T follicular helper cell (primary cell): ENCODE results near the gene EIF2D.
"Not testable (repeated sequence)": the region's sequence is repeated elsewhere in the genome, so short reads cannot be mapped to it uniquely, and the experiment has no call there.

Experiments used
- DNase-seq: peaks from one replicate; pipeline ENCODE4 v3.0.0-alpha.2; 2020; ENCODE audit warnings: low read depth

The EIF2D gene

DNA sequence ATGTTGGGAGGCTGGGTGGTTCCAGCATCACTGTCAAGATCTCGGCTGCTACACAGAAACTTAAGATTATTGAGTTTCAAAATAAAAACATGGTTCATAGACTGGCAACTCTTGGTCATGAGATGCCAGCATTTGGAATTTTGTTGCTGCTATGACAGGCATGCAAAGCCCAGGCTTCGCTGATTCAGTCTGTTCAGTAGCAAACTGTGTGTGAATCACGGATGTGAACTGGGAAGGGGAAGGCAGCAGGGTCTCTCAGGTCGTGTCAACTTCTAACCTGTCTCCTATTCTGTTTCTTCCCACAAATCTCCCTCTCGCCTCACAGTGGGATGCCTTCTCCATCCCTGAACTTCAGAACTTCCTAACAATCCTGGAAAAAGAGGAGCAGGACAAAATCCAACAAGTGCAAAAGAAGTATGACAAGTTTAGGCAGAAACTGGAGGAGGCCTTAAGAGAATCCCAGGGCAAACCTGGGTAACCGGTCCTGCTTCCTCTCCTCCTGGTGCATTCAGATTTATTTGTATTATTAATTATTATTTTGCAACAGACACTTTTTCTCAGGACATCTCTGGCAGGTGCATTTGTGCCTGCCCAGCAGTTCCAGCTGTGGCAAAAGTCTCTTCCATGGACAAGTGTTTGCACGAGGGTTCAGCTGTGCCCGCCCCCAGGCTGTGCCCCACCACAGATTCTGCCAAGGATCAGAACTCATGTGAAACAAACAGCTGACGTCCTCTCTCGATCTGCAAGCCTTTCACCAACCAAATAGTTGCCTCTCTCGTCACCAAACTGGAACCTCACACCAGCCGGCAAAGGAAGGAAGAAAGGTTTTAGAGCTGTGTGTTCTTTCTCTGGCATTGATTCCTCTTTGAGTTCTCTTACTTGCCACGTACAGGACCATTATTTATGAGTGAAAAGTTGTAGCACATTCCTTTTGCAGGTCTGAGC lies 25.5 kb downstream of the EIF2D start:
- DNase-seq: no peak

- no peak for DNase-seq
Measured at GRCh38 chr1:206584683-206585082, 27.6 kb downstream of the EIF2D start.

DNA sequence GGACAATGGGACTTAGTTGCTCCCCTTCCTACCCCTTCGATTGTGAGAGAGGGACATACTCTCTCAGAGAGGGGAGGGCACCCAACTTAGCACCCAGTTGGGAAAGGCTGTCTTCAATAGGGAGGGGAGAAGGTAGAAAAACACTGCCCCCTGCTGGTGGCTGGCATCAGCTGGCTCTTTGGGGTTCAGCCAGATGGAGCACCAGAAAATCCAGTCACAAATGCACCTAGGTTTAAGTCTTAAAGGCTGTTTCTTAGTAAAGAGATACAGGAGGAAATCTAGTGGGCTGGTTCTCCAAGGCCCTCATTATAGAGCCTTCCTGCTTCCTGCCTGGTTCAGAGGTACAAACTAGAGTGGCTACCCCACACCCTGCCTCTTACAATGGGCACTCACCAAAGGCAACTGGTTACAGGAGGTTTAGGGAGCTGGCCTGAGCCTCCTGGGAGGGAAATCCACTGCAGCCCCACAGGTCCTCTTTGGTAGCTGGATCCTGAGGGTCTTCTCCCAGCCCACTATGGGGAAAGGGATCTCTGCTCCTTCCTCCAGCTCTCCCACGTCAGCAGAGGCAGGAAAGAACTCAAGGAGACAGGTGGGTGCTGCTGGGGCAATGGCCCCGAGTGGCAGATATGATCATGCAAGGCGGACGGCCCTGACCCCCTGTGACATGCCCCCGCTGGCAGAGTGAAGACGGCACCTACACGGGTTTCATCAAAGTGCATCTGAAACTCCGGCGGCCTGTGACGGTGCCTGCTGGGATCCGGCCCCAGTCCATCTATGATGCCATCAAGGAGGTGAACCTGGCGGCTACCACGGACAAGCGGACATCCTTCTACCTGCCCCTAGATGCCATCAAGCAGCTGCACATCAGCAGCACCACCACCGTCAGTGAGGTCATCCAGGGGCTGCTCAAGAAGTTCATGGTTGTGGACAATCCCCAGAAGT lies 28.3 kb downstream of the EIF2D start:
- peak; percentile 81 for DNase-seq

GRCh38 chr1:206582971-206583706 lies 29.1 kb downstream of the EIF2D start:
- no peak for DNase-seq

- DNase-seq: no peak
Measured at GRCh38 chr1:206582537-206582936, 29.7 kb downstream of the EIF2D start.

DNA sequence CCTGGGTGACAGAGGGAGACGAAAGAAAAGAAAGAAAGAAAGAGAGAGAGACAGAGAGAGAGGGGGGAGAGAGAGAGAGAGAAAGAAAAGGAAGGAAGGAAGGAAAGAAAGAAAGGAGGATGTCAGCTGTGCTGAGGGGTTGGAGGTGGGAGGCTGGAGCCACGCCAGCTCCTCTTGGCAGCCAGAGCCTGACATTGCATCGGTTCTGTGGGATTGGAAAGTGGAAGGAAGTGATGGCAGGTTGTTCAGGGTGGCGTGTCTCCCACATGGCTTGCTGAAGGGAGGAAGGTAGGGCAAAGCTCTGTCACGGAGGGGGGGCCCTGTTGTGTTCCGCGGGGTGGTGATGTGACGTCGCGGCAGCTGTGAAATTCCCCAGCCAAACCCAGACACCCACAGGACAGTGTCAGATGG lies 30.7 kb downstream of the EIF2D start:
- DNase-seq: peak; percentile 72

DNA sequence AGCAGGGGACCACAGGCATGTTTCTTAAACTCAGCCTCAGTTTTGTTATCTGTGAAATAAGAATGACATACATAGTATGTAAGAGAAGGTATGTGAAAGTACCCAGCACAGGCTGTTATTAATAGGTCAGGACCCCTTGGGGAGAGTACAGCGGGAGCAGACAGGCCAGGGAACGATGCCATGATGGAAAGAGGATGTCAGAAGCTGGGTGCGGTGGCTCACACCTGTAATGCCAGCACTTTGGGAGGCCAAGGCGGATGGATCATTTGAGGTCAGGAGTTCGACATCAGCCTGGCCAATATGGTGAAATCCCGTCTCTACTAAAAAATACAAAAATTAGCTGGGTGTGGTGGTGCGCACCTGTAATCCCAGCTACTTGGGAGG lies 31.2 kb downstream of the EIF2D start:
- not testable (repeated sequence) for DNase-seq

- no peak for DNase-seq
Measured at GRCh38 chr1:206580438-206581113, 31.7 kb downstream of the EIF2D start.

GRCh38 chr1:206579747-206580437 lies 32.4 kb downstream of the EIF2D start:
- peak; percentile 71 for DNase-seq

DNA sequence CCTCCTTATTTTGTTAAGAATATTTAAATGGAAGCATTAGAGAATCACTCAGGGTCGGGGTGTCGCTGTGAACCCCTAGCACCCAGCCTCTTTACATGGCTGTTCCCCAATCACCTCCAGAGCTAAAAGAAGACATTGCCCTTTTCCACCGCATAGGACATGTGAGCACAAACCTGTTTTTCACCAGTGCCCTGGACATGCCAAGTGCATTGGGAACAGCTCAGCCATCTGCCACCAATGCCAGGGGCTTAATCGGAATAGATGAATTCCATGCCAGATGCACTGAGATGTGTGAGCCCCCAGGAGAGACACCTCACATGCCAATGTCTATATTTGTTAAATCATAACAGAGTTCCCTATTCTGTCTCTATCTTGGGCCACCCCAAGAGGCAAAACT lies 33.3 kb downstream of the EIF2D start:
- no peak for DNase-seq

GRCh38 chr1:206578068-206578977 lies 33.9 kb downstream of the EIF2D start:
- DNase-seq: no peak

- DNase-seq: no peak
Measured at GRCh38 chr1:206577626-206578025, 34.6 kb downstream of the EIF2D start.

DNA sequence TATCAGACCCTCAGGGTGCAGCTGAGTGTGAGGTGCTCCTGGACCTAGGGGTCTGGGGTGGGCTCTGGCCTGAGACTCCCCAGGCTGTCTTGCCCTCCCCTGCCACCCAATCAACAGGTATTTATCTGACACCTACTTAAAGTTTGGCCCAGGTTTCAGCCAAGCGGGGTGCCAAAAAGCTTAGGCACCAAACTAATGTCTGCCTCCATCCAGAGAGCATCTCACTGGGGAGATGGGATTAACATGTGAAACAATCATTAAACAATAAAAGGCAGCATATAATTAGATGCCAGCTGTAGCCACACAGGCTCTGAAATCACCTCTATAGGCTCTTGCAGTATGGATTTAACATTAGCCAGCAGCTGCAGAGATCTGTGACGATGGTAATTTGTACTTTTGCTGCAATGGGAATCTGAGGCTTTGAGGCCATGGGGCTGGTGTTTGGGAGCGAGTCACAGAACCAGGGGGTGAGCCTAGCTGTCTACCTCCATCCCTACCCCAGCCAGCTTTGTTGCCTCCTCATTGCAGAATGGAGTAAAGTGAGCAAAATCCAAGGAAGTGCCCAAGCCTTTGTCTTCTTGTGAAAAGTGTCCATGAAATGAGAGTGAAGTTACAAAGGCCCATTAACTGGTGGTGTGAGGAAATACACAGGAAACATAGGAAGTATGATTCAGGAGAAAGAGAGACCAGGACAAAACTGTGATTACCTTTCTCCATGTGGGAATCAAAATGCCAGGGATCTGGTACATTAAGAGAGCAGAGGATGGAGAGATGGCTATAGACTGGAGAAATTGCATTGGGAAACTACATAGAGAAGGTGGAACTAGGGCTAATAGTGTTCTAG lies 36.1 kb downstream of the EIF2D start:
- DNase-seq: no peak

DNA sequence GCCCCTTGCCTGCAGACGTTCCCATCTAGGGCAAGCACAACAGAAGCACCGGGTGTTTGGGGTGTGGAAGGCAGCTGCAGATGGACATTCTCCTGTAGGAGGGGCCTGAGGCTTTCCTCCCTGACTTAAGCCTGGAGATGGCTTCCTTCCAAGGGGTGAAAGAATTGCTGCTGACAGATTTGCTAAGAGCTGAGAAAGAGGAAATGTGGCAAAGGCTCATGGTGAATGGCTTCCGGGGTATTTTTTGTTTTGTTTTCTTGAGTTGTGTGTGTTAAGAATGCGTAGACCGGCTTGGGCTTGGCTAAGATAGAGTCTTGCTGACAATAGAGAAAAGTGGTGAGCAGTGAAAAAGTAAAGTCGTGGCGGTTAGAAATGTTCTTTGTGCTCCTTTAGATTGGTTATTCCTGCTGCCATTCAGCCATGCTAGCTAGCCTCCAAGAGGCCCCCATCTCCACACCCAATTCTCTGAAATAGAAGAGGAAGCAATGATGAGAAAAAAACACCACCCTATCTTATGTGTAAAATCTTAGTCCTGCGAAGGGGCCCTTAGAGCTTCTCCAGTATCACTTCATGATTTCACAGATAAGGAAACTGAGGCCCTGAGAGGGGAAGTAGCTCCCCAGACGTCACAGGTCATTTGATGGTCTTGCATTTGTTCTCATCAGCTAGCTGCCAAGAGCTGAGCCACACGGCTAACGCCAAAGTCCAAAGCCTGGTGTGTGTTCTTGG lies 36.9 kb downstream of the EIF2D start:
- no peak for DNase-seq

DNA sequence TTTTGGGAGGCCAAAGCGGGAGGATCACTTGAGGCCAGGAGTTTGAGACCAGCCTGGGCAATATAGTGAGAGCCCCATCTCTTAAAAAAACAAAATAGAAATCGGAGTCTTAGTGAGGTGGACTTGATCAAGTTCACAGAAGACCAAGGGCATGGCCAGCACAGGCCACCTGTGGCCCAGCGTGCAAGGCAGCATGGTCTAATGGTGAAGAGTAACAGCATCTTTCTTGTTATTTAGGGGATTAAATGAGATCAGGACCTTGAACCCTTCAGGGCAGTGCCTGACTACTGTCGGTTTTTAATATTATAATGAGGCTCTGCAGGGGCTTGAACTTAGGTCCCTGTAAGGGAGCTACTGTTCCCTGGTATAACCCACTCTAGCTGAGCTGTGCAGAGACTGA lies 38.5 kb downstream of the EIF2D start:
- no peak for DNase-seq

DNA sequence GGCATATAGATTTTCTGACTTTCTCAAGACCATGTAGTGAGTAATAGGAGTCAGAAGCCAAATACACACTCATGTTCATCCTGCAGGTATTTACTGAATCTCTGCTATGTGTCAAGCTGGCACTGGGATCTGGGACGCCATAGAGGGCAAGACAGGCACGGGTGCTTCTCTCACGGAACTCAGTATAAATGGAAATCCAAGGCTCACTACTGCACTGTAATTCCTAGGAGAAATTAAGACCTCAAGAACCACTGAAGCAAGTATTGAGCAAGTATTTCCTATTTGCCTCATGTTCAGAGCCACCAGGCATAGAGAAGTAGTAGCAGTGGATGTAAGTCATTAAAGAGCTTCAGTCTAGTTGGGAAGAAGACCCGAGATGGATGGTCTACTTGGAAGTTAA lies 38.9 kb downstream of the EIF2D start:
- DNase-seq: no peak

DNA sequence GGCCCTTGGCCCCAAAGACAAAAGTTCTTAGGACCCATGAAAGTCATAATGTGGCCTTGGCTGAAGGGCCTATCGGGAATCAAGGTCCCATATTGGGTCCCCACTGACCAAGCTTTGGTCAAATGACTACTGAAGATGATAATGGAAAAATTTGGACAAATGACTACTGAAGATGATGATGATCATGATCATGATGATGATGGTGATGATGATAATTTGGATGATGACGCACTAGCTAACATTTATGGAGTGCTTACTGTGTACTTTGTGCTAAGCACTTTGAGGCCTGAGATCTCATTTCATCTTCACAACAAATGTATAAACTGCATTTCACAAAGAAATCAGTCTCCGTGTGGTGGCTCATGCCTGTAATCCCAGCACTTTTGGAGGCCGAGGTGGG lies 39.4 kb downstream of the EIF2D start:
- DNase-seq: no peak

- DNase-seq: no peak
Measured at GRCh38 chr1:206570529-206570928, 41.7 kb downstream of the EIF2D start.
